H9 (cell line): Measurements from ENCODE around the gene UGT1A3. TPM values are rescaled to one million over a fixed set of nuclear protein-coding genes. Genes with fewer than 3 reads are reported as not detected.

Experiments
- DNase-seq: peaks from one replicate; pipeline ENCODE4 v3.0.0-alpha.2; 2017
- H2AFZ ChIP-seq: one replicate; pipeline ENCODE4 v1.6.1; 2013; ENCODE audit warnings: mild to moderate bottlenecking, low read length, control low read depth, moderate library complexity
- H2AK5ac ChIP-seq: 2 replicates; pipeline ENCODE4 v1.6.1; 2013; ENCODE audit warnings: low read length, control low read depth, mixed read lengths; ENCODE audit not compliant: insufficient read length
- H2BK120ac ChIP-seq: one replicate; pipeline ENCODE4 v1.6.1; 2013; ENCODE audit warnings: low read depth, mild to moderate bottlenecking, low read length, control low read depth, inconsistent platforms; ENCODE audit not compliant: poor library complexity, severe bottlenecking
- H2BK12ac ChIP-seq: 2 replicates; pipeline ENCODE4 v1.6.1; 2013; ENCODE audit warnings: low read length, control low read depth, mixed read lengths, low read depth; ENCODE audit not compliant: insufficient read length
- H2BK15ac ChIP-seq: 2 replicates; pipeline ENCODE4 v1.6.1; 2013; ENCODE audit warnings: low read depth, low read length, control low read depth
- H2BK20ac ChIP-seq: one replicate; pipeline ENCODE4 v1.6.1; 2013; ENCODE audit warnings: low read depth, mild to moderate bottlenecking, low read length, control low read depth, inconsistent platforms; ENCODE audit not compliant: poor library complexity, severe bottlenecking
- H2BK5ac ChIP-seq: 2 replicates; pipeline ENCODE4 v1.6.1; 2013; ENCODE audit warnings: low read length, control low read depth, mixed read lengths; ENCODE audit not compliant: insufficient read length
- H3K14ac ChIP-seq: 2 replicates; pipeline ENCODE4 v1.6.1; 2013; ENCODE audit warnings: low read length, control low read depth; ENCODE audit not compliant: insufficient read depth
- H3K18ac ChIP-seq: 2 replicates; pipeline ENCODE4 v1.6.1; 2013; ENCODE audit warnings: low read depth, mild to moderate bottlenecking, mixed read lengths, low read length, control low read depth; ENCODE audit not compliant: insufficient read length
- H3K23ac ChIP-seq: 2 replicates; pipeline ENCODE4 v1.6.1; 2013; ENCODE audit warnings: low read length, control low read depth, mixed read lengths, low read depth; ENCODE audit not compliant: insufficient read length
- H3K23me2 ChIP-seq: 2 replicates; pipeline ENCODE4 v1.6.1; 2013; ENCODE audit warnings: low read depth, mild to moderate bottlenecking, mixed read lengths, low read length, control low read depth; ENCODE audit not compliant: insufficient read length, poor library complexity, severe bottlenecking
- H3K27ac ChIP-seq: 2 replicates; pipeline ENCODE4 v1.5.1; 2013; ENCODE audit warnings: low read length, control low read depth, mixed read lengths, low read depth; ENCODE audit not compliant: insufficient read length
- H3K27me3 ChIP-seq: 2 replicates; pipeline ENCODE4 v1.6.1; 2013; ENCODE audit warnings: low read length, control low read depth, inconsistent platforms; ENCODE audit not compliant: insufficient read depth
- H3K4ac ChIP-seq: 2 replicates; pipeline ENCODE4 v1.6.1; 2013; ENCODE audit warnings: low read depth, mild to moderate bottlenecking, control low read depth, inconsistent platforms, low read length, moderate library complexity
- H3K4me1 ChIP-seq: 2 replicates; pipeline ENCODE4 v1.6.1; 2013; ENCODE audit warnings: low read length, control low read depth, inconsistent platforms; ENCODE audit not compliant: insufficient read depth
- H3K4me2 ChIP-seq: 2 replicates; pipeline ENCODE4 v1.6.1; 2013; ENCODE audit warnings: low read length, control low read depth, mixed read lengths; ENCODE audit not compliant: insufficient read length, insufficient read depth
- H3K56ac ChIP-seq: 2 replicates; pipeline ENCODE4 v1.6.1; 2013; ENCODE audit warnings: low read depth, mild to moderate bottlenecking, mixed read lengths, low read length, control low read depth; ENCODE audit not compliant: insufficient read length
- H3K79me1 ChIP-seq: 2 replicates; pipeline ENCODE4 v1.6.1; 2013; ENCODE audit warnings: low read depth, mild to moderate bottlenecking, moderate library complexity, low read length, control low read depth, inconsistent platforms; ENCODE audit not compliant: insufficient read depth, poor library complexity, severe bottlenecking
- H3K79me2 ChIP-seq: 2 replicates; pipeline ENCODE4 v1.6.1; 2013; ENCODE audit warnings: low read length, control low read depth, inconsistent platforms; ENCODE audit not compliant: insufficient read depth
- H3K9ac ChIP-seq: 2 replicates; pipeline ENCODE4 v1.6.1; 2013; ENCODE audit warnings: low read length, control low read depth, mixed read lengths; ENCODE audit not compliant: insufficient read length; ENCODE audit errors: extremely low read depth
- H3K9me3 ChIP-seq: one replicate; pipeline ENCODE4 v1.6.1; 2013; ENCODE audit warnings: low read depth, low read length, inconsistent platforms; ENCODE audit not compliant: control insufficient read depth
- H3T11ph ChIP-seq: one replicate; pipeline ENCODE4 v1.6.1; 2013; ENCODE audit warnings: mild to moderate bottlenecking, low read length, control low read depth, inconsistent platforms
- H4K20me1 ChIP-seq: one replicate; pipeline ENCODE4 v1.6.1; 2013; ENCODE audit not compliant: control insufficient read depth, insufficient read length, insufficient read depth
- H4K5ac ChIP-seq: 2 replicates; pipeline ENCODE4 v1.6.1; 2013; ENCODE audit warnings: low read depth, mild to moderate bottlenecking, mixed read lengths, low read length, control low read depth; ENCODE audit not compliant: insufficient read length
- H4K8ac ChIP-seq: replicated peaks from 2 replicates; pipeline ENCODE4 v1.6.1; 2013; ENCODE audit warnings: low read length, control low read depth, mixed read lengths, low read depth; ENCODE audit not compliant: insufficient read length
- H4K91ac ChIP-seq: 2 replicates; pipeline ENCODE4 v1.6.1; 2013; ENCODE audit warnings: low read depth, mild to moderate bottlenecking, moderate library complexity, mixed read lengths, low read length, control low read depth; ENCODE audit not compliant: insufficient read length
- H3K27ac Mint-ChIP-seq, 3 experiments: 2 replicates in 2 of 3; 3 replicates in 1 of 3; pipeline ENCODE4 v1.8.0; 2020 to 2021; ENCODE audit warnings: mixed read lengths in 3 of 3, mild to moderate bottlenecking in 1 of 3, moderate library complexity in 1 of 3
- H3K27me3 Mint-ChIP-seq: 2 replicates; pipeline ENCODE4 v1.8.0; 2021; ENCODE audit warnings: low read depth, mild to moderate bottlenecking, moderate library complexity, mixed read lengths
- H3K36me3 Mint-ChIP-seq, 3 experiments: 2 replicates in 2 of 3; 3 replicates in 1 of 3; pipeline ENCODE4 v1.8.0; 2020 to 2021; ENCODE audit warnings: low read depth in 3 of 3, mixed read lengths in 3 of 3; ENCODE audit not compliant: insufficient read depth in 1 of 3
- H3K4me1 Mint-ChIP-seq, 2 experiments: 2 replicates each; pipeline ENCODE4 v1.8.0; 2020; ENCODE audit warnings: mixed read lengths in 2 of 2
- H3K4me3 Mint-ChIP-seq, 2 experiments: 2 replicates in 1 of 2; 3 replicates in 1 of 2; pipeline ENCODE4 v1.8.0; 2020 to 2021; ENCODE audit warnings: mild to moderate bottlenecking in 2 of 2, mixed read lengths in 2 of 2, moderate library complexity in 1 of 2
- H3K9me3 Mint-ChIP-seq, 2 experiments: 2 replicates in 1 of 2; 3 replicates in 1 of 2; pipeline ENCODE4 v1.8.0; 2020; ENCODE audit warnings: mild to moderate bottlenecking in 2 of 2, mixed read lengths in 2 of 2, moderate library complexity in 1 of 2
- CTCF ChIP-seq: fragments of 200-600 bp; sonication (generic); conservative IDR thresholded peaks from 3 replicates; pipeline ENCODE4 v1.8.0; 2021; ENCODE audit warnings: antibody characterized with exemption, mild to moderate bottlenecking
- WGBS: extraction: QIAGEN DNeasy Blood & Tissue Kit; methylation state at CpG from one replicate; pipeline ENCODE4 v1.1.7; 2013; ENCODE audit warnings: missing lambda C conversion rate, low lambda C conversion rate, mixed read lengths; ENCODE audit not compliant: insufficient read length; ENCODE audit errors: extremely low coverage; 5-methylcytosine and 5-hydroxymethylcytosine counted together
- total RNA-seq: library from RNA; stranded (reverse); gene quantifications from 2 replicates; pipeline ENCODE4 v1.2.1, GENCODE V29; 2021

The UGT1A3 gene
- total RNA-seq, 1 experiment from 2014 or later = not detected

DNA sequence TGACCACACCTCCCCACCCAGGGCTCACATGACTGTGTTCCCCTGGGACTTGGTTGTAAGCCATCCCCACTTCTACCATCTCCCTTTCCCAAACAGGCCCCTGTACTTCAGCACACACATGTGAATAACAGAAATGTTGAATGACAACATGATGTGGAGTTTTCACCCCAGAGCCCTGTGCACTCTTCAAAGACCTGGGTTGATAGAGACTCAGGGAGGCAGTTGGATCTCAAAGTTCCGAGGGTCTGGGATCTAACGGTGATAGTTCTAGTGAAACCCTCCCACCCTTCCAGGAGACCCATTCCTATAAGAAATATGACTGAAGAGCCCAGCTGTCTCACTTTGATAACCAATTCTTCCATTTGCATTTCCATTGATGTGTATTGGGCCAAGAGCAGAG, 49.2 kb downstream of the UGT1A3 start, which contains the start of gene MROH2A:
TSS of gene MROH2A (plus strand) at position 301 of the 400 bp plus-strand sequence. CDS start 1,029 bp downstream, outside the sequence.
- WGBS = no CpG with 5 or more reads among the region's 2 CpGs
- no peak within 1 kb of the TSS for H3K18ac ChIP-seq
- no peak within 1 kb of the TSS for H2BK5ac ChIP-seq
- H3K27ac ChIP-seq = no peak within 1 kb of the TSS
- H3K27me3 ChIP-seq = no peaks in the 10 kb centered on the region
- H3K23me2 ChIP-seq = no peaks in the 10 kb centered on the region
- H3K14ac ChIP-seq = no peak within 1 kb of the TSS
- H3K56ac ChIP-seq = no peak within 1 kb of the TSS
- peaks cover 4% of the 10 kb centered on the region for H3K9me3 ChIP-seq
- peaks cover 9% of the 10 kb centered on the region; the same call in 1 of the 2 replicates for H3K27me3 Mint-ChIP-seq
- no peak within 1 kb of the TSS for H3K23ac ChIP-seq
- H3K4me3 Mint-ChIP-seq = no peak within 1 kb of the TSS
- no peak within 1 kb of the TSS for H4K8ac ChIP-seq
- H3K9me3 Mint-ChIP-seq = peaks cover 14 to 21% of the 10 kb centered on the region in 2 experiments; a peak in 4 of 5 replicates
- no peak for TF ChIP-seq CTCF
- no peaks in the 10 kb centered on the region for H4K20me1 ChIP-seq
- no peak within 1 kb of the TSS for H4K5ac ChIP-seq
- no peak within 1 kb of the TSS for H2AFZ ChIP-seq
- no peaks in the 10 kb centered on the region for H3K79me1 ChIP-seq
- H2BK15ac ChIP-seq = no peak within 1 kb of the TSS
- H3K4me1 ChIP-seq = no peaks in the 10 kb centered on the region
- H3K27ac Mint-ChIP-seq = no peak within 1 kb of the TSS
- H3K79me2 ChIP-seq = no peaks in the 10 kb centered on the region
- no peak within 1 kb of the TSS for H3K4me2 ChIP-seq
- no peak for DNase-seq
- no peak within 1 kb of the TSS for H2BK12ac ChIP-seq
- no peak within 1 kb of the TSS for H4K91ac ChIP-seq
- H3K36me3 Mint-ChIP-seq = peaks cover 1 to 4% (median 3%) of the 10 kb centered on the region in 3 experiments; a peak in 4 of 7 replicates
- no peak within 1 kb of the TSS for H3T11ph ChIP-seq
- no peak within 1 kb of the TSS for H2BK20ac ChIP-seq
- H2AK5ac ChIP-seq = no peak within 1 kb of the TSS
- H3K4ac ChIP-seq = no peak within 1 kb of the TSS
- no peaks in the 10 kb centered on the region for H3K4me1 Mint-ChIP-seq
- H2BK120ac ChIP-seq = no peak within 1 kb of the TSS
- H3K9ac ChIP-seq = no peak within 1 kb of the TSS
